Measurements from ENCODE around the gene ARMH3. TPM values are rescaled to one million over a fixed set of nuclear protein-coding genes. Genes with fewer than 3 reads are reported as not detected.
A peak's percentile ranks its signal among the peaks of the same experiment; 100 is the strongest.
"Not testable (repeated sequence)": the region's sequence is repeated elsewhere in the genome, so short reads cannot be mapped to it uniquely, and the experiment has no call there.

The ARMH3 gene
- total RNA-seq, 1 donor from 2014 or later = 6.3 TPM

- DNase-seq (ENCODE audit: low read depth) = no peak
- no peak for TF ChIP-seq CTCF (IDR thresholded peaks at IDR 0.05; ENCODE audit: insufficient read depth, low read length, severe bottlenecking)
- no peak overlapping the region for H3K4me3 ChIP-seq (ENCODE audit: low read depth, low read length)
- H3K27me3 ChIP-seq (ENCODE audit: control insufficient read depth, insufficient read depth, low read length) = no peaks in the 10 kb centered on the region
- peaks cover 3% of the 10 kb centered on the region for H3K36me3 ChIP-seq (ENCODE audit: control insufficient read depth, insufficient read depth, low read length)
- FAIRE-seq = no peak
These were observed 45.0 kb downstream of the ARMH3 start for GRCh38 chr10:102010961-102011360.

- DNase-seq (ENCODE audit: low read depth) (peak; percentile 87), FAIRE-seq (peak; percentile 93)
- Histone ChIP-seq H3K4me3 (ENCODE audit: low read depth, low read length) (no peak overlapping the region), H3K36me3 (ENCODE audit: control insufficient read depth, insufficient read depth, low read length) (peaks cover 3% of the 10 kb centered on the region), H3K27me3 (ENCODE audit: control insufficient read depth, insufficient read depth, low read length) (no peaks in the 10 kb centered on the region)
- peak; percentile 87 for TF ChIP-seq CTCF (IDR thresholded peaks at IDR 0.05; ENCODE audit: insufficient read depth, low read length, severe bottlenecking)
These were observed 46.1 kb downstream of the ARMH3 start for GRCh38 chr10:102009801-102010425.

GRCh38 chr10:102007796-102008195 is 48.2 kb downstream of the ARMH3 start:
- no peak for FAIRE-seq
- H3K36me3 ChIP-seq (ENCODE audit: control insufficient read depth, insufficient read depth, low read length) = peaks cover 3% of the 10 kb centered on the region

GRCh38 chr10:102007031-102007430 is 48.9 kb downstream of the ARMH3 start:
- DNase-seq (ENCODE audit: low read depth); H3K4me3 ChIP-seq (ENCODE audit: low read depth, low read length); H3K27me3 ChIP-seq (ENCODE audit: control insufficient read depth, insufficient read depth, low read length); FAIRE-seq; H3K36me3 ChIP-seq (ENCODE audit: control insufficient read depth, insufficient read depth, low read length): not testable (repeated sequence)

More at GRCh38 chr10:102007796-102008195, 48.2 kb downstream of the ARMH3 start:
- Histone ChIP-seq H3K27me3 (ENCODE audit: control insufficient read depth, insufficient read depth, low read length) (no peaks in the 10 kb centered on the region), H3K4me3 (ENCODE audit: low read depth, low read length) (no peak overlapping the region)
- no peak for DNase-seq (ENCODE audit: low read depth)
- TF ChIP-seq CTCF (IDR thresholded peaks at IDR 0.05; ENCODE audit: insufficient read depth, low read length, severe bottlenecking) = no peak

GRCh38 chr10:102004376-102004775 is 51.6 kb downstream of the ARMH3 start:
- TF ChIP-seq CTCF (IDR thresholded peaks at IDR 0.05; ENCODE audit: insufficient read depth, low read length, severe bottlenecking) = no peak
- Histone ChIP-seq H3K36me3 (ENCODE audit: control insufficient read depth, insufficient read depth, low read length) (peaks cover 2% of the 10 kb centered on the region), H3K27me3 (ENCODE audit: control insufficient read depth, insufficient read depth, low read length) (no peaks in the 10 kb centered on the region), H3K4me3 (ENCODE audit: low read depth, low read length) (no peak overlapping the region)
- FAIRE-seq (no peak), DNase-seq (ENCODE audit: low read depth) (peak; percentile 77)

GRCh38 chr10:102003541-102003940 is 52.4 kb downstream of the ARMH3 start:
- FAIRE-seq = no peak
- no peak overlapping the region for H3K4me3 ChIP-seq (ENCODE audit: low read depth, low read length)
- no peak for TF ChIP-seq CTCF (IDR thresholded peaks at IDR 0.05; ENCODE audit: insufficient read depth, low read length, severe bottlenecking)
- no peaks in the 10 kb centered on the region for H3K27me3 ChIP-seq (ENCODE audit: control insufficient read depth, insufficient read depth, low read length)
- peaks cover 2% of the 10 kb centered on the region for H3K36me3 ChIP-seq (ENCODE audit: control insufficient read depth, insufficient read depth, low read length)
- peak; percentile 65 for DNase-seq (ENCODE audit: low read depth)

All from bronchial epithelial cell (primary cell).